ENCODE results near the gene ZFYVE28.

ZFYVE28 gene

DNA sequence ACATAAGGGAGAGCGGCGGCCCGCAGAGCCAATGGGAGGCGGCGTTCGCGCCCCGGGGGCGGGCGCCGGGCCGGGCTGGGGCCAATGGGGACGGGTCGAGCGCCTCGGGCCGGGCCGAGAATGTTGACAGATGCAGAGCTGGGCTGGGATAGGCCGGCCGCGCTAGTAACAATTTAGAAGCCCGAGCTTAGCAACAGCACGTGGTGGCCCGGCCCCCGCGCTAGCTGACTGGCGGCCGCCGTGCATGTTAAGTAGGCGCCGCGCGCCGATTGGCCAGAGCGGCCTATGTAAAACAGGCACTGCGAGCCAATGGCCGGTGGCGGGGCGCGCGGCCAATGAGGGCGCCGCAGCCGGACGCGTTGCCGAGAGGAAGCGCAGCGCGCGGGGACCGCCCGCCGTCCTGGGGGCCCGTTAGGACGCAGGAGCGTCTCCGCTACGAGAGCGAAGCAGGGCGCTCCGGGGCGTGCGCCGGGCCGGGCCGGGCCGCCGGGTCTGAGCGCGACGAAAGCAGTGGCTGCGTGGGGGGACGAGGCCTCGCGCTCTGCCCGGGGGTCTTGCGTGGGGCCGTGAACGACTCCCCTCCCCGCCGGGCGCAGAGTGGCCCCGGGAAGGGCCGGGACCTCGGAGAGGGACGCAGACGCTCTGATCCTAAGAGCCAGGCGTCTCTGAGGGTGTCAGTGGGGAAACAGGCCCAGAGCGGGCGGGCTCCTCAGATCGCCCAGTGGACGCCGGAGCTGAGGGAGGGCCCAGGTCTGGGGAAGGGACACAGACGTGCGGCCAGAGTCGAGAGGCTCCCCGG, 156.1 kb downstream of the ZFYVE28 start:
- peak; percentile 100 for DNase-seq (ENCODE audit: low read depth)
- TF ChIP-seq, protein P1, sequence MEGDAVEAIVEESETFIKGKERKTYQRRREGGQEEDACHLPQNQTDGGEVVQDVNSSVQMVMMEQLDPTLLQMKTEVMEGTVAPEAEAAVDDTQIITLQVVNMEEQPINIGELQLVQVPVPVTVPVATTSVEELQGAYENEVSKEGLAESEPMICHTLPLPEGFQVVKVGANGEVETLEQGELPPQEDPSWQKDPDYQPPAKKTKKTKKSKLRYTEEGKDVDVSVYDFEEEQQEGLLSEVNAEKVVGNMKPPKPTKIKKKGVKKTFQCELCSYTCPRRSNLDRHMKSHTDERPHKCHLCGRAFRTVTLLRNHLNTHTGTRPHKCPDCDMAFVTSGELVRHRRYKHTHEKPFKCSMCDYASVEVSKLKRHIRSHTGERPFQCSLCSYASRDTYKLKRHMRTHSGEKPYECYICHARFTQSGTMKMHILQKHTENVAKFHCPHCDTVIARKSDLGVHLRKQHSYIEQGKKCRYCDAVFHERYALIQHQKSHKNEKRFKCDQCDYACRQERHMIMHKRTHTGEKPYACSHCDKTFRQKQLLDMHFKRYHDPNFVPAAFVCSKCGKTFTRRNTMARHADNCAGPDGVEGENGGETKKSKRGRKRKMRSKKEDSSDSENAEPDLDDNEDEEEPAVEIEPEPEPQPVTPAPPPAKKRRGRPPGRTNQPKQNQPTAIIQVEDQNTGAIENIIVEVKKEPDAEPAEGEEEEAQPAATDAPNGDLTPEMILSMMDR (IDR thresholded peaks at IDR 0.05; ENCODE audit: low read length, missing control alignments): no peak
- H3K4me3 ChIP-seq (replicated peaks; ENCODE audit: low read depth, low read length): peak overlapping the region; percentile 61

DNA sequence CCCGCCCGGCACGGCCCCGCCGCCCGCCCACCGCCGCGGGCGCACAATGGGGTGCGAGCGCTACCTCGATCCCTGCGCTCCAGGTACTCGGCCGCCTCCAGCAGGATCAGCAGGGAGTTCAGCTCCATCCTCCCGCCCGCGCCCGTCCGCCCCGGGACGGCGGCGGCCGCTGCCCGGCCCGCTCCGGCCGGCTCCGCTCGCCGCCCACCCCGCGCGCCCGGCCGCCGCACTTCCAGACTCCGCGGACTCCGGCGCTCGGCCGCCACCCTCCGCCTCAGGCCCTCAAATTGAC, 156.6 kb downstream of the ZFYVE28 start, which contains the start of gene MXD4:
Gene MXD4, minus strand, starts transcription at position 257 of the 292 bp plus-strand sequence. Its CDS starts 129 bp downstream, at position 128.
- DNase-seq (ENCODE audit: low read depth): no peak
- peak within 1 kb of the TSS; percentile 89 for H3K4me3 ChIP-seq (replicated peaks; ENCODE audit: low read depth, low read length)
- TF ChIP-seq, protein P1 (IDR thresholded peaks at IDR 0.05; ENCODE audit: low read length, missing control alignments): no peak

DNA sequence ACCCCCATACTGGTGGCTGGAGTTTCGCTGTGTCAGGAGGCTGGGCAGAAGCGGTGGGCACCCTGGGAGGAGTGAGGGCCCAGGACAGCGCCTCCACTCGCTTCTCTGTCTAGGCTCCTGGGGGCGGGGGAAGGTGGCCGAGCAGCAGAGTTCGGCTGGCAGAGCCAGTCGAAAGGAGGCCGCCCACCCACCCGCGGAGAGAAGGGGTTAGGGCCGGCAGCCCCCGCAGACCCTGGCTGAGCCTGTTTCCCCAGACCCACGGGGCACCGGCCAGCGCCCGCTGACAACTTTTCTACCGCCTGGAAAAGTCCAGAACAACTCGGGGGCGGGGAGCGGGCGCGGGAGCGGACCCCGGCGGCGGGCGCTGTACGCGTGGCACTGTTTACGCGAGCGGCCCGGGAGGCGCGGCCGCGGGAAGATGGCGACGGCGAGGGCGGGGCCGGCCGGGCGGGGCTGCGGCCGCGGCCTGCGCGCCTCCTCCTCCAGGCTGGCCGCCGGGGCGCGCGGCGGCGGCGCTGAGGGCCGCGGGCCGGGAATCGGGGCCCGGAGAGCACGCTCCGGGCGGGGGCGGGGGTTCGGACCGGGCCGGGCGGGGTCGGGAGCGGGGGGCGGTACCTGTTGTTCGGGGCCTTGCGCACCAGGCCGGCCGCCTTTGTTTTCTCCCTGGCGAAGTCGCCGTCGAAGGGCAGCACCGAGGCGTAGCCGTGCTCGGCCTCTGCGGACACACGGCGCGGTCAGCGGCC, 157.2 kb downstream of the ZFYVE28 start:
- peak overlapping the region; percentile 89 for H3K4me3 ChIP-seq (replicated peaks; ENCODE audit: low read depth, low read length)
- TF ChIP-seq, protein P1 (IDR thresholded peaks at IDR 0.05; ENCODE audit: low read length, missing control alignments): no peak
- peak; percentile 48 for DNase-seq (ENCODE audit: low read depth)

DNA sequence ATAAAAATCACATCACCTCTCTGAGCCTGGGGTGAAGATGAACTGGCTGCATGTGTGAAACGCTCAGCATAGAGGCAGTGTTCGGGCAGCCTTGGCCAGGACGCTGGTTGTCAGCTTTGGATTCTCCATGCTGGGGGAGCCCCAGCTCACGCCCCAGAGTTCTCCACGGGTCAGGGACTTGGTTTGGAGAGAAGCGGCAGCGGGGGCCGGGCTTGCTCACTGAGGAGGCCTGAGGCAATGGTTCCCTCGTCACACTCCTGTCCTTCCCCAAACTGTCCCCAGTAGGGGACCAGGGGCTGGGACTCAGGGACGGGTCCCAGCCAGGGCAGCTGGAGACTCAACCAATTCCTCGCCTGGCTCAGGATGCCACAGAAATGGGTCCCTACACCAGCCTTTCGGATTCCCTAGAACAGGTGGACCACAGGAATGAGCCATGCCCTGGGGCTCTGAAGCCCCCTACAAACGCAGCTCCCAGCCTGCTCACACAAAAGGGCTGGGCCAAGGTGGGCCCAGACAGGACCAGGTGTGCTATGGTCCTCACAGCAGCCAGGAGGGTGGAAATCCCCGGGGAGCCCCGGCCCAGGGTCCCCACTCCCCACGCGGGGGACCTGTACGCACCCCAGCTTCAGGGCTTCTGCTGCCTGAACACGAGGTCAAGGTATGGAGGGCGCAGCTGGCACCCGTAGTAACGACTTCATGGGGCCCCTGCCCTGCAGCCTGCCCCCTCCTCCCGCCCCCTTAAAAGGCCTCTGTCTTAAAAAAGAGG, 157.9 kb downstream of the ZFYVE28 start:
- peak overlapping the region; percentile 89 for H3K4me3 ChIP-seq (replicated peaks; ENCODE audit: low read depth, low read length)
- TF ChIP-seq, protein P1 (IDR thresholded peaks at IDR 0.05; ENCODE audit: low read length, missing control alignments): no peak
- DNase-seq (ENCODE audit: low read depth): no peak

DNA sequence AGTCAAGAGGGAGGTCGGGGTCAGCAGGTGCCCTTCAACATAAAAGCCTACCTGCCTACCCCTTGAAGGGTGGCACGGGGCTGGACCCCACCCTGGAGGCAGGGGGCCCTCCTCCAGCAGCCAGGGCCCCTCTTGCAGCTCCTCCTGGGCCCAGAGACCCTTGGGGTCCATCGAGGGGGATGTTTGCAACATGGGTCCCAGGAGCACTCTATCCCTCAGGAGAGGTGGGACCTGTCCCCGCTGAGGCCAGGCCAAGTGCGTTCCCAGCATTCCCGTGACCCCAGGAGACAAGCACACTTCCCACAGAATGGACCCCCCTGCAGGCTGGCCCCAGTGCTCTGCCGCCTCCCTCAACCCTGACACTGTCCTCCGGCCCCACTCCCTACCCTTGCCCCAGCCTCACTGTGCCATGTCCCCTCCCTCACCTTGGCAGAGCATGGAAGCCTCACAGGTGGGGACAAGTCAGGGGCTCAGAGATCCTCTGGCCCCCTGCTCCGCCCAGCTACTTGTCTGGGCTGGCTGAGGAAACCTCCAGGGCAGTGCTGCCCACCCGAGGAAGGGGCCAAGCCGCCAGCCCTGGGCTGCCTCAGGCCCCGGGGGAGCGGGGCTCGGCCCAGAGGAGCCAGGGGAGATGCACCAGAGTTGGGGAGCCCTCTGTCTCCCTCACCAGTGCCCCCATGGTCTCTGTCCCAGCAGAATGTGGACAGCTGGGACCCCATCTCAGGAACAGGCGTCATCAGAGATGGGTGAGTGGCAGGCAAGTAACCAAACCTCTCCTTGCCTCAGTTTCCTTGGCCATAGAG, 158.7 kb downstream of the ZFYVE28 start:
- TF ChIP-seq, protein P1 (IDR thresholded peaks at IDR 0.05; ENCODE audit: low read length, missing control alignments): no peak
- H3K4me3 ChIP-seq (replicated peaks; ENCODE audit: low read depth, low read length): peak overlapping the region; percentile 89
- no peak for DNase-seq (ENCODE audit: low read depth)

DNA sequence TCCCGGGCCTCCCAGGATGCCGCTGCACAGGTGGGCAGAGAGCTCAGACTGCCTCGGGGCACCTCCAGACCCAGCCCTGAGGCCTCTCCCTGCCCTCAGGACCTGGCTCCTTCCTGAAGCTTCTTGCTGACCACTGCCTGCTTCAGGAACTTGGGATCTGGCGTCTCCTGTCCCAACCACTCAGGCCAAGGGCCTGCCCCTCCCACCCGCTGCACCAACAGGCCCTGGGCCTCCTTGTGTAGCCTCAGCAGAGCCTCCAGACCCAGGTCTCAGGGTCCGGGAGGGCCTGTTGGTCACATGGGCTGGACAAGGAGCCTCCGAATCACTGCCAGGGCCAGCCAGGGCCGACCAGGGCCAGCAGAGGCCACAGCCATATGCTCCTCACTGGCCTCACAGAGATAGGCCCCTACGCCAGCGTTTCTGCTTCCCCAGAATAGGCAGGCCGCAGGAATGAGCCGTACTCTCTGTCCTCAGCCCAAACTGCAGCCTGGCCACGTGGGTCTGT, 159.4 kb downstream of the ZFYVE28 start:
- DNase-seq (ENCODE audit: low read depth): no peak
- H3K4me3 ChIP-seq (replicated peaks; ENCODE audit: low read depth, low read length): peak overlapping the region; percentile 89
- TF ChIP-seq, protein P1 (IDR thresholded peaks at IDR 0.05; ENCODE audit: low read length, missing control alignments): no peak
